Stimulated activated CD8-positive, alpha-beta memory T cell treated with anti-CD3 and anti-CD28 coated beads, Interleukin-15, amount 100 ng/mL, for 1 hour (primary cell): ENCODE data around the gene TBX10.
A peak's percentile ranks its signal among the peaks of the same experiment; 100 is the strongest.
"Not testable (repeated sequence)": the region's sequence is repeated elsewhere in the genome, so short reads cannot be mapped to it uniquely, and the experiment has no call there.

ENCODE experiments used
- DNase-seq: peaks from one replicate; pipeline ENCODE4 v3.0.0-alpha.2; 2020; ENCODE audit warnings: low read depth

TBX10 gene

GRCh38 chr11:67615728-67616430, 23.7 kb downstream of the TBX10 start:
- DNase-seq: no peak

DNA sequence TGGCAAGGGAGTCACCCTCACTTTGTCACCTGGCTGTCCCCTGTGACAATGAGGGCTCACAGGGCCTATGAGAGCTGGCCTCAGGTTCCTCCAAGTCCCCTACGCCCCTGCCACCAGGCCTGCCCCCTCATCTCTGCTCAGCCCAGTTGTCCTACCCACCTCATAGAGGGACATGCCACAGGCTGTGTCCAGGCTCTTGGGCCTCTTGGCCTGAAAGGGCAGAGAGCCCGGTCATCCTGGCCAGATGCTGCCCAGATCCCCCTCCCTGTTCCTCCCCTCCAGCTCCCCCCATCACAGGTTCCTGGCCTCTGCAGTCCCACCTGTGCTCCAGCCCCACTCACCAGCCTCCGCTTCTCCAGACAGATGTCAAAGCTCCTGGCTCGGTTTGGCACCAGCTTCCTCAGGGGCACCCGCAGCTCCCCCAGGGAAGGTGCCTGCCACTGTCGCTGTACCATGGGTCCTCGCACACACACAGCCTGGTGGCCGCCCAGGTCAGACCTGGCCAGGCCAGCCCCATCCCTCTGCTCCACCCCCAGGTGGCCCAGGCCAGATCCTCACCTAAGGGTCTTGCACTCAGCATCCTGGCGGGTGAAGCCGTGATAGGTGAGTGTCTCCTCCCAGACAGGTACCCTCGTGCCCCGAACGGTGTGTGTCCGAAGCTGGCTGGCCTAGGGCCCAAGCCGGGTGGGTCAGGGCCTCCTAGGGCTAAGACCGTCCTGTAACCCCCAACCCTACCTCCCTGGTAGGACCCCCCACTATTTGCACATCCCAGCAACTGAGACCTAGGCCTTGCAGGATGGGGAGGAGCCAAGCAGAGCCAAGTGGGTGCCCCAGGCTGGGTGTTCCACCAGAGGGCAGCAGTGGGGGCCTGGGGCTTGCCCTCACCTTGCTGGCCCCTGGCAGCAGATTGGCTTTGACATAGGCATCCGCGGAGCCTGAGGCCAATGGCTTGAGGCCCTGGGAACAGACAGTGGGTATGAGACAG, 24.5 kb downstream of the TBX10 start:
- no peak for DNase-seq

DNA sequence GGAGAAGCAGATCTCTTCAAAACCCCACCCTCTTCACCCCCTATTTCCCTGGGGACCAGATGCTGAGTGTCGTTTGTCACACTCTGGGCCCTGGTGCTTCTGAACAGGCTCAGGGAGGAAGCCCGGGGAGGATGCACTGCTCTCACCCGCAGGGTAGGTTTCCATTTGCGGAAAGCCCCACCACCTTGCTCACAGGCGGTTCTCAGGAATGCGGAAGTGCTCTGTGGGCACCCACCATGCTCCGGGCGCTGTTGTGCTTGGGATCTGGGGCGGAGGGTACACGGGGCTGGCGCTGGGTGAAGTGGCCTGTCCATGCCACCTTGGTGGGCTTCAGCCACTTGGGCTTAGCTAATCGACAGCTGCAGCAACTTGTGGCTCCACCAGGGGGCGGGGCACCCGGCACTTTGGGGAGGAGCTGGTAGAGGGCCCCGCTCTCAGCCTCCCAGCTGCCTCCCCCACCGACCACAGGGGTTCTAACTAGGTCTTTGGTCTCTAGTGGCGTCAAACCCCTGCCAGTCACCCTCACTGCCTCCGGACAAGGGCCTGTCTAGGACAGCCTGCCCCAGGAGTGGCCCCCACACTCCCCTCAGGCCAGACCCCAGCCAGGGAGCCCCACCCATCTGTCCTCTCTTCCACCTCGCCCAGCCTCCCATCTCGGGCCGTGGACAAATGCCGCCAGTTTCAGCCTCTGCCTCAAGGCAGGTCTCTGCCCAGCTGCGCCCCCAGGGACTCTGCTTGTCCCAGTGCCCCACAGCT, 25.4 kb downstream of the TBX10 start:
- peak; percentile 68 for DNase-seq

DNA sequence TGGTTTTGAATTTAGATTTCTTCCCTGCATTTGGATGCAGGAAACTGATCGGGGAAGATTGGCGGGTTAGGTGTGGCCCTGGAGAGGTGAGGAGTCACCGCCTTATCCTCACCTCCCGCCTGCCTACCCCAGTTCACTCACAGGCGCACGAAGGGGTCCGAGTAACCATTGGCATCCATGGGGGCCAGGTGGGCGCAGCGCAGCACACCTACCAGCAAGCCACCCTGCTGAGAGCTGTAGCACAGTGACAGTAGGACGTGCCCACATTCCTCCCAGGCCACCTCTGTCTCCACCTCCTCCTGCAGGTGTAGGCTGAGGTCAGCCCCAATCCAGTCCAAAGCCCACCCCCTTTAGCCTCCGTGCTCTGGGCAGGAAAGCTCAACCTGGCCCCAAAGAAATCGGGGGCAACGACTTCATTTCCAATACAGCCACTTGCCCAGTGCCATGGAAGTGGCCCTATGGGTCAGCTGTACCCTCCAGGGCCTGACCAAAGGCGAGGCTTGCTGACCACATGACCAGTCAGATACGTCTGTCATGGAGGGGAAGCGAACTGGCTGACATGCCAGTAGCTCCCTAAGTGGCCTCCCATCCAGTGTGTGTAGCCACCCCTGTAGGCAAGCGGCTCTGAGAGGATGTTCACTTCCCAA, 26.1 kb downstream of the TBX10 start:
- DNase-seq: no peak

DNA sequence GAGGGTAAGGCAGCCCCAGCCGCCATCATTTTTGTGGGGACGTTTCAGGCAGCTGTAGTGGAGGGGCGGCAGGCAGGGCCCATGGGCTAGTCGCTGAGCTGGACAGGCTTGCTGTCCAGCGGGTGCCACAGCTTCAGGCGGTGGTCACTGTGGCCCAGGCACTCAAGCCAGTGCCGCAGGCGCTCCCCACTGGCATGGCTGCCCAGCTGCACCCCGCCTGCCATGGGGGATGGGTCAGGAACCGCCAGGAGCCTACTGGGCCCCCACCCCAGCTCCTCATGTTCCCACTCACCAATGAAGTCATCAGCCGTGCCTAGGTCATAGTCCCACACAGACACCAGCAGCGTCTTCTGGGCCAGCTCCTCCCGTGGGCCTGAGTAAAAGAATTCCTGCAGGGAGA, 26.8 kb downstream of the TBX10 start:
- DNase-seq: no peak

GRCh38 chr11:67611704-67612587, 27.6 kb downstream of the TBX10 start:
- DNase-seq: no peak

- no peak for DNase-seq
These were observed 28.4 kb downstream of the TBX10 start for GRCh38 chr11:67611165-67611564.

GRCh38 chr11:67610302-67610868, 29.2 kb downstream of the TBX10 start:
- no peak for DNase-seq

DNA sequence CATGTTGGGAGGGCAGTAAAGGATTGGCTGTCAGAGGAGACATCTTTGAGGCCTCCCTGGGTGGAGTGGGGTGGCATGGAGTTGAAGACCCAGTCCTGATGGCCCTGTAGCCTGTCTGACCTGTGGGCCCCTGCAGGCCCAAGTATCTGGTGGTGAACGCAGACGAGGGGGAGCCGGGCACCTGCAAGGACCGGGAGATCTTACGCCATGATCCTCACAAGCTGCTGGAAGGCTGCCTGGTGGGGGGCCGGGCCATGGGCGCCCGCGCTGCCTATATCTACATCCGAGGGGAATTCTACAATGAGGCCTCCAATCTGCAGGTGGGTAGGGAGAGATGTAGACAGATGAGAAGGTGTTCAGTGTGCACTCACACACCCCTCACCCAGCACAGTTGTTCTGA, 30.2 kb downstream of the TBX10 start:
- DNase-seq: no peak

DNA sequence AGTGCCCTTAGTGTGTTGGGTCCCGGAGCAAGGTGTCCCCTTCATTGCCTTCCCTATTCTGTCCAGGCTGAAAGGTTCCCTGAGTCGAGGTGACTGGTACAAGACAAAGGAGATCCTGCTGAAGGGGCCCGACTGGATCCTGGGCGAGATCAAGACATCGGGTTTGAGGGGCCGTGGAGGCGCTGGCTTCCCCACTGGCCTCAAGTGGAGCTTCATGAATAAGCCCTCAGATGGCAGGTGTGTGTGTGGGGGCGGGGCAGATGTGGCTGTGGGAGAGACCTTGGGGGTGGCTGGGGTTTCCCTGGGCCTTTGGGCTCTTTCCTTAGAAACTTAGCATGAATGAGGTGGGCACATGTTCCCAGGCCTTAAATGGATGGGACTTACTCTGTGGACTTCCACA, 31.1 kb downstream of the TBX10 start:
- DNase-seq: no peak

DNA sequence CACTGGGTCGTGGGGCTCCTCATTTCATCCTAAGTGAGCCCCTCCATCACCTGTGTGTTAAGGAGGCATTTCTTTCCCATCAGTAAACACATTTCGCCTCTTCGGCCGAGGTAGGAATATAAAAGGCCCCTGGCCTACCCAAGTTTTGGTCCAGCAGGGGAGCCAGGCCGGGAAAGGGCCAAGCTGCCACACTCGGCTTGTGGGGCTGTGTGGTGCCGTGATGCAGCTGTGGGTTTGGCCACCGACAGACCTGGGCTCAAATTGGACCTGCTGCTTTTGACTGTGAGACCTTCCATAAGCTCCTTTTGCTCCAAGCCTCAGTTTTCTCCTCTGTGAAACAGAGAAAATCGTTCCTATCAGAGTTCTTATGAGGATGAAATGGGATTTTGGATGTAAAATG, 32.1 kb downstream of the TBX10 start:
- DNase-seq: no peak

DNA sequence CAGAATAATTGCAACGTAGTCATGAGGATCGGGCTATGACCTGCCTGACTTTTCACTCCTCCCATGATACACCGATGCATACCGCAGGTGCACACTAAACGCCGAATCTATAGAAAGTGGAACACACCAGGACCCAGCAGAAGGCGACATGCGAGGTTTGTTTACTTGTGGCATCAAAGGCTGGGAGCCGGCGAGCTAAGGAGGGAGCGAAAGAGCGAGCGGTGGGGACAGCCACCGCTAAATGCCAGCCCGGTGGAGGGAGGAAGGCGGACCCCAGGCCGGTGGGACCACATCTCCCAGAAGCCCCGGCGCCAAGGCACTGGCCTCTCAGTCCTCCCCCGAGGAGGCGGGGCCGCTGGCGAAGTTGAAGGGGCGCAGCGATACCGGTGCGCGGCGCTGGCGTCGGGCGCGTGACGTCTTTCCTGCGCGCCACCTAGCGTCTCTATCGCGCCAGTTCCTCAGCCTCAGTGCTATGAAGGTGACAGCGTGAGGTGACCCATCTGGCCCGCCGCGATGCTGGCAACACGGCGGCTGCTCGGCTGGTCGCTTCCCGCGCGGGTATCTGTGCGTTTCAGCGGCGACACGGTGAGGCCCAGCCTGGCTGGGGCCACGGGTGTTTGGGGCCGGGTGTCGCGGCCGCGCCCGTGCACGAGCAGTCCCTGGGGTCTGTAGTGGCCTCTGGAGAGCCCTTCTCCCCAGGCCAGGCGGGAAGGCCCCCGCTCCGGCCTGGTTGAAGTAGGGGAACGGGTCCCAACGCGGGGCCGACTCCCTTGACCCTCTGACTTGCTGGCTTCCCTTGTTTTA, 32.9 kb downstream of the TBX10 start, which contains the start of gene NDUFV1:
Gene NDUFV1 (plus strand): TSS at position 445 of the 804 bp plus-strand sequence. CDS start 69 bp downstream, at position 514.
- DNase-seq: peak; percentile 92

GRCh38 chr11:67606093-67606491, 33.5 kb downstream of the TBX10 start:
- no peak for DNase-seq

DNA sequence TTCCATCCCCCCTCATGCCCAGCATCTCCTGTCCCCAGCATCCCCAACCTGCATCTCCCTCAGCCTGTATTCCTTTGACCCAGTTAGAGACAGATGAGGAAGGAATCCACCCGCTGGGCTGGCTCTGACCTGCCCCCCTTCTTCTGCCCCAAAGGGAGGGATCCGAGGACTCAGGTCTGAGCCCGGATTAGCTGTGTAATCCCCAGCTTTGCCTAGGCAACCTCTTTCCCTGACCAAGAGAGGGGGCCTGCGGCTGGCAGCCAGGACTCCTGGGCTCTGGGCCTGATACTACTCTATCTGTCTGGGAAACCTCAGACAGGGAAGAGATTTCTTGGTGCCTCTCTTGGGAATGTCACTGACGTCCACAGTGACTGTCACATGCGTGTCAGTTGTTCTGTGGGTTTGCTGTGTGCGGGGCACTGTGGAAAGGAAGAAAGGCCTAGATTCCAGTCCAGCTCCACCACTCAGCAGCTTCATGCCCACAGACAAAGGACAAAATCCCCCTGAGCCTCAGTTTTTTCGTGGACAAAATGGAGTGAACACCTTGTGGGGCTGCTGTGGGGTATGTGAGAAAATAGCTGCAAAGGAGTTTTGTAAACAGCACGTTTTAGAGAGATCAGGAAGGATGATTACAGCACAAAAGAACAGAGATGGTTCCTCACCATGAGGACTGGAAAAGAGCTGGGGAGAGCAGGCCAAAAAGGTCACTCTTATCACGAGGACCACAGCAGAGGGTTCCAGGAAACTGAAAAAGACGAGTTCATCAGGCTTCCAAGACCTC, 34.1 kb downstream of the TBX10 start:
- no peak for DNase-seq

GRCh38 chr11:67604815-67605214, 34.7 kb downstream of the TBX10 start:
- DNase-seq: no peak

GRCh38 chr11:67604119-67604518, 35.4 kb downstream of the TBX10 start:
- not testable (repeated sequence) for DNase-seq

- DNase-seq: no peak
These were observed 38.5 kb downstream of the TBX10 start for GRCh38 chr11:67601098-67601497.

- no peak for DNase-seq
These were observed 39.1 kb downstream of the TBX10 start for GRCh38 chr11:67600324-67601029.
